GM21390 (cell line): Measurements from ENCODE around the gene SINHCAF.

Experiments
- ATAC-seq: cut with Tn5 transposase; IDR thresholded peaks from one replicate; pipeline ENCODE4 v1.9.1; 2021; ENCODE audit not compliant: unreplicated experiment

The SINHCAF gene

GRCh38 chr12:31234955-31235867, 90.7 kb downstream of the SINHCAF start:
- no peak for ATAC-seq

- no peak for ATAC-seq
Measured at GRCh38 chr12:31234053-31234840, 91.7 kb downstream of the SINHCAF start.

- no peak for ATAC-seq
Measured at GRCh38 chr12:31233061-31233730, 92.8 kb downstream of the SINHCAF start.

GRCh38 chr12:31232361-31232965, 93.5 kb downstream of the SINHCAF start:
- ATAC-seq, result no peak

GRCh38 chr12:31231611-31232360, 94.2 kb downstream of the SINHCAF start:
- ATAC-seq, result no peak
